ENCODE measurements around the gene EHD4. TPM values are rescaled to one million over a fixed set of nuclear protein-coding genes. Genes with fewer than 3 reads are reported as not detected.

The EHD4 gene
- total RNA-seq, 4 donors from 2014 or later, result 12.8 to 45.2 (median 26.1) TPM

DNA sequence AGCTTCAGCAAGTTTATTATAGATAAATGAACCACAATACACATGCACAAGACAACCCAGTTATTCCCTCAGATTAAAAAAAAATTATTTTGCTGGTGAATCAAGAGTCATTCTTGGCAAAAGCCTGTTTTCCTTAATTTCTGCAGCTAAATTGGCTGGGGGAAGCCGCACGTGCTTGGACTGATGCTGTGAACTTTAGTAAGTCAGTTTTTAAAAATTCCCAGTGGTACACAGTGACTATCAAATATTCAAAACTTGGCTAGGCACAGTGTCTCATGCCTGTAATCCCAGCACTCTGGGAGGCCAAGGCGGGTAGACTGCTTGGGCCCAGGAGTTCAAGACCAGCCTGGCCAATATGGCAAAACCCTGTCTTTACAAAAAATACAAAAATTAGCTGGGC lies 23.9 kb downstream of the EHD4 start:
- TF ChIP-seq CTCF (IDR thresholded peaks at IDR 0.05) (no peak), POLR2A (IDR thresholded peaks at IDR 0.05) (no peak)
- intact Hi-C loops (cut with DNase I; ENCODE audit: low total_unique reads), result no loop called here
- Histone ChIP-seq H3K27ac (peak overlapping the region in 1 of 2 donors; percentile 51), H3K27me3 (no peaks in the 10 kb centered on the region), H3K4me1 (peaks cover 0 to 12% of the 10 kb centered on the region in 2 donors), H3K9me3 (no peaks in the 10 kb centered on the region), H3K36me3 (no peaks in the 10 kb centered on the region), H3K4me3 (no peak overlapping the region)
- peak in 1 of 2 donors; percentile 60 for DNase-seq

DNA sequence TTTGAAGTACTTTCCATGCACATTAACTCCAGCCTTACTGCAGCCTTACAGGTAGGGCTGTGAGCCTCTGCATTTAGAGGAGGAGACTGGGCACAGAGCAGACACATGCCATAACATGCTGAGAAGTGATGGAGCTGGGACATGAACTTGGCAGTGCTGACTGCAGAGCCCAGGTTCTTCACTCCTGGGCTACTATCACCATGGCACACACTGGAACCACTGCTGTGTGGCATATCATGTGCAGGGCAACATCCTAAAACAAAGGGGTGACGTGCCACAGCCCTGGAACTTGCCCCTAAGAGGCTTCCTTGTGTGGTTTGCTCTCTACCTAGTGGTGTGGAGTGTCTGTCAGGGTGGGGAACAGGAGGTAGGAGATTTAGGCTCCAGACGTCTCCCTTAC lies 25.4 kb downstream of the EHD4 start:
- Histone ChIP-seq H3K27me3 (no peaks in the 10 kb centered on the region), H3K36me3 (no peaks in the 10 kb centered on the region), H3K4me1 (peaks cover 0 to 13% of the 10 kb centered on the region in 2 donors), H3K4me3 (no peak overlapping the region), H3K27ac (peak overlapping the region in 1 of 2 donors; percentile 28), H3K9me3 (no peaks in the 10 kb centered on the region)
- intact Hi-C loops (cut with DNase I; ENCODE audit: low total_unique reads), result no loop called here
- DNase-seq, result no peak
- TF ChIP-seq CTCF (IDR thresholded peaks at IDR 0.05) (no peak), POLR2A (IDR thresholded peaks at IDR 0.05) (no peak)

- H3K27ac ChIP-seq, result peak overlapping the region in 1 of 2 donors; percentile 7
- no peak for TF ChIP-seq POLR2A (IDR thresholded peaks at IDR 0.05)
- no peak for TF ChIP-seq CTCF (IDR thresholded peaks at IDR 0.05)
- no peaks in the 10 kb centered on the region for H3K9me3 ChIP-seq
- H3K27me3 ChIP-seq, result no peaks in the 10 kb centered on the region
- intact Hi-C loops (cut with DNase I; ENCODE audit: low total_unique reads), result no loop called here
- peaks cover 0 to 13% of the 10 kb centered on the region in 2 donors for H3K4me1 ChIP-seq
- no peaks in the 10 kb centered on the region for H3K36me3 ChIP-seq
- no peak overlapping the region for H3K4me3 ChIP-seq
- DNase-seq, result no peak
Measured at GRCh38 chr15:41945731-41946130, 26.6 kb downstream of the EHD4 start.

DNA sequence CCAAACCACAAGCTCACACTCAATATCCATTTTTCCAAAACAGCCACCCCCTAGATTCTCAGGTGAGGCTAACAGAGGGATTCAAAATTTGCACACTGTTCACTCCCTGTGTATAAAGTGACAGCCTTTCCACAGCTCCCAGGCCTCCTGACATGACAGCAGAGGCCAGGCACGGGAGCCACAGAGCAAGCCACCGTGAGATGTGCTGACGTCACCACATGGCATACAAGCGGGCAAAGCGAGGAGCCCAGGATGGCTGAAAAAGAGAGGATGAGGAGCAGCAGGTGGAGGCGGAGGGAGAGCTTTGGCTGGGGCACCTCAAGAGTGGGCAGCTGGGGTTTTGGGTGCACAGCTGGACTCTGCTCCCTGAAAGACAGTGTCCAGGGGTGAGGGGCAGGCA lies 27.1 kb downstream of the EHD4 start:
- intact Hi-C loops (cut with DNase I; ENCODE audit: low total_unique reads), result no loop called here
- Histone ChIP-seq H3K36me3 (no peaks in the 10 kb centered on the region), H3K9me3 (no peaks in the 10 kb centered on the region), H3K4me3 (no peak overlapping the region), H3K4me1 (peaks cover 0 to 13% of the 10 kb centered on the region in 2 donors), H3K27ac (peak overlapping the region in 1 of 2 donors; percentile 63), H3K27me3 (no peaks in the 10 kb centered on the region)
- no peak for DNase-seq
- TF ChIP-seq CTCF (IDR thresholded peaks at IDR 0.05) (no peak), POLR2A (IDR thresholded peaks at IDR 0.05) (no peak)

- H3K27me3 ChIP-seq, result no peaks in the 10 kb centered on the region
- no peak for TF ChIP-seq CTCF (IDR thresholded peaks at IDR 0.05)
- TF ChIP-seq POLR2A (IDR thresholded peaks at IDR 0.05), result no peak
- intact Hi-C loops (cut with DNase I; ENCODE audit: low total_unique reads), result no loop called here
- no peaks in the 10 kb centered on the region for H3K9me3 ChIP-seq
- DNase-seq, result peak; percentile 52 to 66
- no peak overlapping the region for H3K4me3 ChIP-seq
- peak overlapping the region; percentile 61 to 63 for H3K27ac ChIP-seq
- H3K36me3 ChIP-seq, result no peaks in the 10 kb centered on the region
- peaks cover 0 to 13% of the 10 kb centered on the region in 2 donors for H3K4me1 ChIP-seq
Measured at GRCh38 chr15:41944313-41944940, 27.9 kb downstream of the EHD4 start.
